K562 (cell line): ENCODE data around the gene ANKRD34A. TPM values are rescaled to one million over a fixed set of nuclear protein-coding genes. Genes with fewer than 3 reads are reported as not detected.
A peak's percentile ranks its signal among the peaks of the same experiment; 100 is the strongest.
"Not testable (repeated sequence)": the region's sequence is repeated elsewhere in the genome, so short reads cannot be mapped to it uniquely, and the experiment has no call there.

Experiments used
- ATF1 ChIP-seq, 2 experiments: fragments of 450-650 bp in 1 of 2; IDR thresholded peaks; 2 replicates each; pipeline ENCODE4 v1.6.1; 2016; ENCODE audit warnings: missing compliant biosample characterization in 1 of 2, missing genetic modification characterization in 1 of 2
- EP300 ChIP-seq: IDR thresholded peaks from 2 replicates; pipeline ENCODE4 v1.6.1; 2012; ENCODE audit warnings: low read length, improper control_type of control experiment
- HDAC3 ChIP-seq: fragments of 450-650 bp; IDR thresholded peaks from 2 replicates; pipeline ENCODE4 v1.6.1; 2018; ENCODE audit warnings: borderline replicate concordance, mild to moderate bottlenecking, moderate library complexity; ENCODE audit not compliant: partially characterized antibody
- MTA1 ChIP-seq: fragments of 450-650 bp; IDR thresholded peaks from 2 replicates; pipeline ENCODE4 v1.6.1; 2017; ENCODE audit warnings: borderline replicate concordance
- NR2C1 ChIP-seq, 2 experiments: fragments of 450-650 bp; IDR thresholded peaks; 2 replicates each; pipeline ENCODE4 v1.6.1; 2017; ENCODE audit warnings: mild to moderate bottlenecking in 2 of 2, antibody characterized with exemption in 1 of 2, inconsistent platforms in 1 of 2, missing compliant biosample characterization in 1 of 2, missing genetic modification characterization in 1 of 2
- RAD21 ChIP-seq, 2 experiments: fragments of 250-450 bp in 1 of 2; fragments of 450-650 bp in 1 of 2; sonication (Bioruptor Pico) in 1 of 2; formaldehyde crosslinking in 1 of 2; IDR thresholded peaks in 1 of 2; conservative IDR thresholded peaks in 1 of 2; 2 replicates each; pipeline versions ENCODE4 v1.4.0 to v1.8.0; 2020 to 2022; ENCODE audit warnings: mild to moderate bottlenecking in 2 of 2, moderate library complexity in 1 of 2
- STAT5A ChIP-seq: IDR thresholded peaks from 2 replicates; pipeline ENCODE4 v1.6.1; 2012; ENCODE audit warnings: low read length, inconsistent platforms, borderline replicate concordance
- ZEB2 ChIP-seq: fragments of 450-650 bp; IDR thresholded peaks from 2 replicates; pipeline ENCODE4 v1.6.1; 2016
- ZFX ChIP-seq: sonication (generic); formaldehyde crosslinking; IDR thresholded peaks from 2 replicates; pipeline ENCODE4 v1.8.0; 2022; ENCODE audit warnings: mild to moderate bottlenecking, missing genetic modification reagents, moderate library complexity
- ZNF584 ChIP-seq: fragments of 200-800 bp; sonication (Bioruptor generic); IDR thresholded peaks from 2 replicates; pipeline ENCODE4 v1.6.1; 2016; ENCODE audit warnings: low read depth, mild to moderate bottlenecking, missing genetic modification characterization, missing compliant biosample characterization
- polyA plus RNA-seq, 8 experiments: library from polyadenylated mRNA; depleted of rRNA in 4 of 8; stranded (reverse) in 5 of 8; unstranded in 3 of 8; fragments of >200 nt; fragmentation: Nextera tagmentation in 2 of 8; fragmentation: Illumina TruSeq in 1 of 8; extraction: Ambion mirVana in 2 of 8; extraction: Trizol in 1 of 8; gene quantifications; 2 replicates each; pipeline versions ENCODE4 v1.2.1 to v1.2.3, GENCODE V29; 2011 to 2014; ENCODE audit warnings: inconsistent platforms in 1 of 8, missing spikeins in 1 of 8
- total RNA-seq, 7 experiments: library from RNA; depleted of rRNA in 6 of 7; stranded (reverse); fragments of >200 nt in 6 of 7; fragmentation: Illumina TruSeq in 2 of 7; extraction: Trizol in 2 of 7; gene quantifications; 2 replicates each; pipeline versions ENCODE4 v1.2.1 to v1.2.3, GENCODE V29; 2011 to 2021; ENCODE audit warnings: low replicate concordance in 1 of 7
- TF ChIP-seq, protein P1 (sequence below): sonication (generic); formaldehyde crosslinking; IDR thresholded peaks from 2 replicates; pipeline ENCODE4 v1.8.1; 2023; ENCODE audit warnings: missing genetic modification reagents, mild to moderate bottlenecking, borderline replicate concordance
- TF ChIP-seq, protein P2 (sequence below), 3 experiments: fragments of 200-800 bp in 1 of 3; fragments of 250-450 bp in 1 of 3; fragments of 450-650 bp in 1 of 3; sonication (Bioruptor Pico) in 1 of 3; sonication (Bioruptor generic) in 1 of 3; formaldehyde crosslinking in 1 of 3; IDR thresholded peaks; 2 replicates each; pipeline versions ENCODE4 v1.6.1 to v1.8.0; 2016 to 2022; ENCODE audit warnings: mild to moderate bottlenecking in 2 of 3, missing genetic modification characterization in 2 of 3, missing compliant biosample characterization in 1 of 3, moderate library complexity in 1 of 3
- TF ChIP-seq, protein P3 (sequence below): sonication (generic); formaldehyde crosslinking; IDR thresholded peaks from 2 replicates; pipeline ENCODE4 v1.8.0; 2022; ENCODE audit warnings: mild to moderate bottlenecking, missing genetic modification reagents
- TF ChIP-seq, protein P4 (sequence below): sonication (generic); formaldehyde crosslinking; IDR thresholded peaks from 2 replicates; pipeline ENCODE4 v1.9.0; 2022; ENCODE audit warnings: mild to moderate bottlenecking, missing genetic modification reagents
- TF ChIP-seq, protein P5 (sequence below): sonication (generic); IDR thresholded peaks from 2 replicates; pipeline ENCODE4 v1.6.1; 2016

Gene ANKRD34A
- total and polyA plus RNA-seq, 9 of the 15 experiments (the other 6 are each of a cell fraction or from before 2014, with no cell fraction given) = 0.06 to 1.6 (median 0.43) TPM

DNA sequence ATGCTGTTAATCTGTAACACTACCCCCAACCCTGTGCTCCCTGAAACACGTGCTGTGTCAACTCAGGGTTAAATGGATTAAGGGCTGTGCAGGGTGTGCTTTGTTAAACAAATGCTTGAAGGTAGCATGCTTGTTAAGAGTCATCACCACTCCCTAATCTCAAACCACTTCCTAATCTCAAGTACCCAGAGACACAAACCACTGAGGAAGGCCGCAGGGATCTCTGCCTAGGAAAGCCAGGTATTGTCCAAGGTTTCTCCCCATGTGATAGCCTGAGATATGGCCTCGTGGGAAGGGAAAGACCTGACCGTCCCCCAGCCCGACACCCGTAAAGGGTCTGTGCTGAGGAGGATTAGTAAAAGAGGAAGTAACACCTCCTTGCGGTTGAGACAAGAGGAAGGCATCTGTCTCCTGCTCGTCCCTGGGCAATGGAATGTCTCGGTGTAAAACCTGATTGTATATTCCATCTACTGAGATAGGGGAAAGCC lies 31.8 kb downstream of the ANKRD34A start (continued):
- TF ChIP-seq, protein P1, sequence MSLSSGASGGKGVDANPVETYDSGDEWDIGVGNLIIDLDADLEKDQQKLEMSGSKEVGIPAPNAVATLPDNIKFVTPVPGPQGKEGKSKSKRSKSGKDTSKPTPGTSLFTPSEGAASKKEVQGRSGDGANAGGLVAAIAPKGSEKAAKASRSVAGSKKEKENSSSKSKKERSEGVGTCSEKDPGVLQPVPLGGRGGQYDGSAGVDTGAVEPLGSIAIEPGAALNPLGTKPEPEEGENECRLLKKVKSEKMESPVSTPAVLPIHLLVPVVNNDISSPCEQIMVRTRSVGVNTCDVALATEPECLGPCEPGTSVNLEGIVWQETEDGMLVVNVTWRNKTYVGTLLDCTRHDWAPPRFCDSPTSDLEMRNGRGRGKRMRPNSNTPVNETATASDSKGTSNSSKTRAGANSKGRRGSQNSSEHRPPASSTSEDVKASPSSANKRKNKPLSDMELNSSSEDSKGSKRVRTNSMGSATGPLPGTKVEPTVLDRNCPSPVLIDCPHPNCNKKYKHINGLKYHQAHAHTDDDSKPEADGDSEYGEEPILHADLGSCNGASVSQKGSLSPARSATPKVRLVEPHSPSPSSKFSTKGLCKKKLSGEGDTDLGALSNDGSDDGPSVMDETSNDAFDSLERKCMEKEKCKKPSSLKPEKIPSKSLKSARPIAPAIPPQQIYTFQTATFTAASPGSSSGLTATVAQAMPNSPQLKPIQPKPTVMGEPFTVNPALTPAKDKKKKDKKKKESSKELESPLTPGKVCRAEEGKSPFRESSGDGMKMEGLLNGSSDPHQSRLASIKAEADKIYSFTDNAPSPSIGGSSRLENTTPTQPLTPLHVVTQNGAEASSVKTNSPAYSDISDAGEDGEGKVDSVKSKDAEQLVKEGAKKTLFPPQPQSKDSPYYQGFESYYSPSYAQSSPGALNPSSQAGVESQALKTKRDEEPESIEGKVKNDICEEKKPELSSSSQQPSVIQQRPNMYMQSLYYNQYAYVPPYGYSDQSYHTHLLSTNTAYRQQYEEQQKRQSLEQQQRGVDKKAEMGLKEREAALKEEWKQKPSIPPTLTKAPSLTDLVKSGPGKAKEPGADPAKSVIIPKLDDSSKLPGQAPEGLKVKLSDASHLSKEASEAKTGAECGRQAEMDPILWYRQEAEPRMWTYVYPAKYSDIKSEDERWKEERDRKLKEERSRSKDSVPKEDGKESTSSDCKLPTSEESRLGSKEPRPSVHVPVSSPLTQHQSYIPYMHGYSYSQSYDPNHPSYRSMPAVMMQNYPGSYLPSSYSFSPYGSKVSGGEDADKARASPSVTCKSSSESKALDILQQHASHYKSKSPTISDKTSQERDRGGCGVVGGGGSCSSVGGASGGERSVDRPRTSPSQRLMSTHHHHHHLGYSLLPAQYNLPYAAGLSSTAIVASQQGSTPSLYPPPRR (CRISPR knock-in tag) = peak; percentile 86; the same call in 1 of the 2 replicates
- TF ChIP-seq ZEB2 (peak; percentile 99), STAT5A (peak; percentile 68; the same call in 1 of the 2 replicates), RAD21 (CRISPR knock-in tag; conservative IDR thresholded peaks at IDR 0.05 in 1 of 2, IDR thresholded peaks at IDR 0.05 in 1 of 2) (peak in 1 of 2 experiments; percentile 13; a peak in 1 of 4 replicates), ATF1 (tag; IDR thresholded peaks at IDR 0.05) (peak; percentile 66), EP300 (peak; percentile 74), NR2C1 (tag; IDR thresholded peaks at IDR 0.05) (peak; percentile 61), MTA1 (peak; percentile 86), ZNF584 (CRISPR knock-in tag) (peak; percentile 75; the same call in 1 of the 2 replicates), HDAC3 (peak; percentile 93), ZFX (CRISPR knock-in tag) (peak; percentile 58; the same call in 1 of the 2 replicates)
- TF ChIP-seq, protein P2, sequence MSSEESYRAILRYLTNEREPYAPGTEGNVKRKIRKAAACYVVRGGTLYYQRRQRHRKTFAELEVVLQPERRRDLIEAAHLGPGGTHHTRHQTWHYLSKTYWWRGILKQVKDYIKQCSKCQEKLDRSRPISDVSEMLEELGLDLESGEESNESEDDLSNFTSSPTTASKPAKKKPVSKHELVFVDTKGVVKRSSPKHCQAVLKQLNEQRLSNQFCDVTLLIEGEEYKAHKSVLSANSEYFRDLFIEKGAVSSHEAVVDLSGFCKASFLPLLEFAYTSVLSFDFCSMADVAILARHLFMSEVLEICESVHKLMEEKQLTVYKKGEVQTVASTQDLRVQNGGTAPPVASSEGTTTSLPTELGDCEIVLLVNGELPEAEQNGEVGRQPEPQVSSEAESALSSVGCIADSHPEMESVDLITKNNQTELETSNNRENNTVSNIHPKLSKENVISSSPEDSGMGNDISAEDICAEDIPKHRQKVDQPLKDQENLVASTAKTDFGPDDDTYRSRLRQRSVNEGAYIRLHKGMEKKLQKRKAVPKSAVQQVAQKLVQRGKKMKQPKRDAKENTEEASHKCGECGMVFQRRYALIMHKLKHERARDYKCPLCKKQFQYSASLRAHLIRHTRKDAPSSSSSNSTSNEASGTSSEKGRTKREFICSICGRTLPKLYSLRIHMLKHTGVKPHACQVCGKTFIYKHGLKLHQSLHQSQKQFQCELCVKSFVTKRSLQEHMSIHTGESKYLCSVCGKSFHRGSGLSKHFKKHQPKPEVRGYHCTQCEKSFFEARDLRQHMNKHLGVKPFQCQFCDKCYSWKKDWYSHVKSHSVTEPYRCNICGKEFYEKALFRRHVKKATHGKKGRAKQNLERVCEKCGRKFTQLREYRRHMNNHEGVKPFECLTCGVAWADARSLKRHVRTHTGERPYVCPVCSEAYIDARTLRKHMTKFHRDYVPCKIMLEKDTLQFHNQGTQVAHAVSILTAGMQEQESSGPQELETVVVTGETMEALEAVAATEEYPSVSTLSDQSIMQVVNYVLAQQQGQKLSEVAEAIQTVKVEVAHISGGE (CRISPR knock-in tag; IDR thresholded peaks at IDR 0.05) = peak in 1 of 3 experiments; percentile 68; a peak in 2 of 6 replicates
- TF ChIP-seq, protein P3, sequence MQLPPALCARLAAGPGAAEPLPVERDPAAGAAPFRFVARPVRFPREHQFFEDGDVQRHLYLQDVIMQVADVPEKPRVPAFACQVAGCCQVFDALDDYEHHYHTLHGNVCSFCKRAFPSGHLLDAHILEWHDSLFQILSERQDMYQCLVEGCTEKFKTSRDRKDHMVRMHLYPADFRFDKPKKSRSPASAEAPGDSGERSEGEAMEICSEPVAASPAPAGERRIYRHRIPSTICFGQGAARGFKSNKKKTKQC (CRISPR knock-in tag) = peak; percentile 17; the same call in 1 of the 2 replicates
- TF ChIP-seq ATF1 (CRISPR knock-in tag; IDR thresholded peaks at IDR 0.05); NR2C1 (IDR thresholded peaks at IDR 0.05): not testable (repeated sequence)
- TF ChIP-seq, protein P4, sequence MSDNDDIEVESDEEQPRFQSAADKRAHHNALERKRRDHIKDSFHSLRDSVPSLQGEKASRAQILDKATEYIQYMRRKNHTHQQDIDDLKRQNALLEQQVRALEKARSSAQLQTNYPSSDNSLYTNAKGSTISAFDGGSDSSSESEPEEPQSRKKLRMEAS (CRISPR knock-in tag) = peak; percentile 98
- TF ChIP-seq, protein P5, sequence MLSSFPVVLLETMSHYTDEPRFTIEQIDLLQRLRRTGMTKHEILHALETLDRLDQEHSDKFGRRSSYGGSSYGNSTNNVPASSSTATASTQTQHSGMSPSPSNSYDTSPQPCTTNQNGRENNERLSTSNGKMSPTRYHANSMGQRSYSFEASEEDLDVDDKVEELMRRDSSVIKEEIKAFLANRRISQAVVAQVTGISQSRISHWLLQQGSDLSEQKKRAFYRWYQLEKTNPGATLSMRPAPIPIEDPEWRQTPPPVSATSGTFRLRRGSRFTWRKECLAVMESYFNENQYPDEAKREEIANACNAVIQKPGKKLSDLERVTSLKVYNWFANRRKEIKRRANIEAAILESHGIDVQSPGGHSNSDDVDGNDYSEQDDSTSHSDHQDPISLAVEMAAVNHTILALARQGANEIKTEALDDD = peak; percentile 95
